SK-N-SH (cell line): ENCODE data around the gene SH3RF1.

Source experiments
- CHD2 ChIP-seq: fragments of 150-350 bp; IDR thresholded peaks from 2 replicates; pipeline ENCODE4 v1.6.1; 2018; ENCODE audit warnings: low read length; ENCODE audit not compliant: partially characterized antibody
- CTCF ChIP-seq: fragments of 200-600 bp; sonication (generic); IDR thresholded peaks from 2 replicates; pipeline ENCODE4 v1.6.1; 2017; ENCODE audit warnings: antibody characterized with exemption, mild to moderate bottlenecking, moderate library complexity
- GABPA ChIP-seq: IDR thresholded peaks from 2 replicates; pipeline ENCODE4 v1.4.0; 2012; ENCODE audit warnings: low read depth, mild to moderate bottlenecking
- JUND ChIP-seq: IDR thresholded peaks from 2 replicates; pipeline ENCODE4 v1.4.0; 2012
- MAX ChIP-seq: IDR thresholded peaks from 2 replicates; pipeline ENCODE4 v1.4.0; 2012; ENCODE audit warnings: low read depth
- MXI1 ChIP-seq: IDR thresholded peaks from 2 replicates; pipeline ENCODE4 v1.6.1; 2012; ENCODE audit warnings: mild to moderate bottlenecking, low read depth, low read length, improper control_type of control experiment
- TCF12 ChIP-seq: IDR thresholded peaks from 2 replicates; pipeline ENCODE4 v1.4.0; 2012
- USF2 ChIP-seq: fragments of 150-350 bp; IDR thresholded peaks from 2 replicates; pipeline ENCODE4 v1.6.1; 2017; ENCODE audit warnings: antibody characterized with exemption, low read length, low read depth, borderline replicate concordance
- YY1 ChIP-seq: IDR thresholded peaks from 2 replicates; pipeline ENCODE4 v1.4.0; 2012; ENCODE audit warnings: low read depth, mild to moderate bottlenecking

GRCh38 chr4:169047956-169048355, 222.8 kb downstream of the SH3RF1 start:
- TF ChIP-seq CTCF (no peak), USF2 (no peak), GABPA (no peak), YY1 (no peak), JUND (no peak), TCF12 (no peak), MAX (no peak), MXI1 (no peak), CHD2 (no peak)
